HEK293T (cell line): Measurements from ENCODE around the gene SHANK3.

Experiments used
- CTCF ChIA-PET: fragments of 350-600 bp; formaldehyde crosslinking; extraction: SDS; loops from one replicate; lab custom pipeline; 2021; ENCODE audit warnings: antibody characterized with exemption, inconsistent platforms; lab: Yijun Ruan, JAX
- POLR2A ChIA-PET: fragments of 350-600 bp; formaldehyde crosslinking; extraction: SDS; loops from one replicate; lab custom pipeline; 2020; ENCODE audit warnings: antibody characterized with exemption, inconsistent platforms; lab: Yijun Ruan, JAX
- DNase-seq: peaks from one replicate; pipeline ENCODE4 v3.0.0; 2012; ENCODE audit warnings: mixed read lengths; ENCODE audit errors: extremely low spot score
- ARNT ChIP-seq: fragments of 450-650 bp; IDR thresholded peaks from 2 replicates; pipeline ENCODE4 v1.6.1; 2017; ENCODE audit warnings: mild to moderate bottlenecking
- BHLHE40 ChIP-seq: fragments of 450-650 bp; IDR thresholded peaks from 2 replicates; pipeline ENCODE4 v1.6.1; 2016; ENCODE audit warnings: mild to moderate bottlenecking, moderate library complexity, borderline replicate concordance
- CTBP1 ChIP-seq: fragments of 450-650 bp; IDR thresholded peaks from 2 replicates; pipeline ENCODE4 v1.6.1; 2016; ENCODE audit warnings: borderline replicate concordance
- ELF4 ChIP-seq: fragments of 450-650 bp; IDR thresholded peaks from 2 replicates; pipeline ENCODE4 v1.6.1; 2017; ENCODE audit warnings: antibody characterized with exemption
- FOXA1 ChIP-seq: fragments of 450-650 bp; IDR thresholded peaks from 2 replicates; pipeline ENCODE4 v1.6.1; 2016; ENCODE audit warnings: mild to moderate bottlenecking
- FOXK2 ChIP-seq: fragments of 450-650 bp; IDR thresholded peaks from 2 replicates; pipeline ENCODE4 v1.6.1; 2016; ENCODE audit warnings: mild to moderate bottlenecking
- FOXM1 ChIP-seq: fragments of 450-650 bp; IDR thresholded peaks from 2 replicates; pipeline ENCODE4 v1.6.1; 2017; ENCODE audit warnings: mild to moderate bottlenecking, borderline replicate concordance
- HDGF ChIP-seq: fragments of 450-650 bp; IDR thresholded peaks from 2 replicates; pipeline ENCODE4 v1.6.1; 2017; ENCODE audit warnings: antibody characterized with exemption, borderline replicate concordance
- L3MBTL2 ChIP-seq: fragments of 450-650 bp; conservative IDR thresholded peaks from 2 replicates; pipeline ENCODE4 v1.6.1; 2016; ENCODE audit warnings: mild to moderate bottlenecking
- LEF1 ChIP-seq: fragments of 450-650 bp; IDR thresholded peaks from 2 replicates; pipeline ENCODE4 v1.6.1; 2017; ENCODE audit warnings: mild to moderate bottlenecking, borderline replicate concordance
- NFRKB ChIP-seq: fragments of 450-650 bp; IDR thresholded peaks from 2 replicates; pipeline ENCODE4 v1.6.1; 2016; ENCODE audit warnings: mild to moderate bottlenecking, moderate library complexity
- SP1 ChIP-seq: fragments of 450-650 bp; IDR thresholded peaks from 2 replicates; pipeline ENCODE4 v1.6.1; 2017
- SUZ12 ChIP-seq: fragments of 450-650 bp; IDR thresholded peaks from 2 replicates; pipeline ENCODE4 v1.6.1; 2016; ENCODE audit warnings: mild to moderate bottlenecking
- TARDBP ChIP-seq: fragments of 450-650 bp; IDR thresholded peaks from 2 replicates; pipeline ENCODE4 v1.6.1; 2016
- ZNF384 ChIP-seq: fragments of 450-650 bp; IDR thresholded peaks from 2 replicates; pipeline ENCODE4 v1.6.1; 2016
- TF ChIP-seq, protein P1 (sequence below): fragments of 450-650 bp; IDR thresholded peaks from 2 replicates; pipeline ENCODE4 v1.6.1; 2016

SHANK3 gene

DNA sequence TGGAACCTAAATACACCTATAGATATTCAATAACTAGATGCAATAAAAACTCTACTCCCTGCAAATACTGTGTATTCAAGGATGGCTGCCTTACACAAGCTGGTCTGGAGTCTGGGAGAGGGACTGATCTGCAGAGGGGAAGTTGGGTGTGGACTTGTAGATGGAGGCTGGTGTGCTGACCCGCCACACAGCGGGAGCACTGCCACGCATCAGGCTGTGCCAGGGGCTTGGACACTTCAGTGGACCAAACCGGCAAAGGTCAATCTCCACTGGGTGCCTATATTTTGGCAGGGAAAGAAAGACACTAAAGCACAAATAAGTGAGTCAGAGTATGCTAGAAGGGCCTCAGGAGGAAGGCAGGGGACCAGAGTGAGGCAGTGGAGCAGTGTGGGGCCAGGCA is 2.1 kb upstream of the SHANK3 start:
- CTCF ChIA-PET: no interaction called here
- POLR2A ChIA-PET: no interaction called here
- TF ChIP-seq LEF1 (no peak), ZNF384 (no peak), ARNT (no peak), SUZ12 (no peak)

DNA sequence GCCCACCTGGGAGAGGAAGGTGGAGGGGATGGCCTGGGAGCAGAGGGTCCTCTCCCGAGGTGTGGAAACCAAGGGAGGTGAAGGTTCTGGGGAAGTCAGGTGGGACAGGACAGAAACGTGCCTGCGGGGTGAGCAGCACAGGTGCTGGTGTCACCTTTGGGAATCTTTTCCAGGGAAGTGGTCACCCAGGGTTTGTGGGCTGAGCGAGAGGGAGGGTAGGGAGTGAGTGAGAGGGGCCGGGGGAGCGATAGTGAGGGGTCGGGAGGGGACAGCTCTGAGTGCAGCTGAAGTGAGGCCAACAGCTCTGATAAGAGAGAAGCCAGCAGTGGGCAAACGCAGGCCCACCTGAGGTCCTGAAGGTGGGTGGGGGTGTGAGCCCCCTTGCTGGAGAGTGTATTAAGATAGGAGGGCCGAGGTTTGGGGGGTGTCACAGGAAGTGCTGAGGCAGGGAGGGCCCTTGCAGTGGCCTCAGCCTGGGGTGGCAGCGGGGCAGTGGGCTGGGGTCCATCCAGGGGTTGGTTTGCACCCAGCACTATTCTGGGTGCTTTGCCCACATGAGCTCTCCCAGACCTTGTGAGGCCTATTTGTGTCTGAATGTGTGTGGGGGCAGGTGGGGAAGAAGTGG is 1.6 kb upstream of the SHANK3 start:
- ChIA-PET CTCF (no interaction called here), POLR2A (no interaction called here)
- DNase-seq: peak; percentile 4
- TF ChIP-seq SUZ12: no peak
- TF ChIP-seq LEF1: no peak
- TF ChIP-seq L3MBTL2: no peak
- no peak for TF ChIP-seq ZNF384
- no peak for TF ChIP-seq FOXK2
- TF ChIP-seq FOXM1: no peak
- TF ChIP-seq BHLHE40: no peak
- TF ChIP-seq ELF4: no peak
- no peak for TF ChIP-seq ARNT
- TF ChIP-seq HDGF: no peak
- TF ChIP-seq TARDBP: no peak
- no peak for TF ChIP-seq NFRKB
- no peak for TF ChIP-seq FOXA1
- TF ChIP-seq, protein P1, sequence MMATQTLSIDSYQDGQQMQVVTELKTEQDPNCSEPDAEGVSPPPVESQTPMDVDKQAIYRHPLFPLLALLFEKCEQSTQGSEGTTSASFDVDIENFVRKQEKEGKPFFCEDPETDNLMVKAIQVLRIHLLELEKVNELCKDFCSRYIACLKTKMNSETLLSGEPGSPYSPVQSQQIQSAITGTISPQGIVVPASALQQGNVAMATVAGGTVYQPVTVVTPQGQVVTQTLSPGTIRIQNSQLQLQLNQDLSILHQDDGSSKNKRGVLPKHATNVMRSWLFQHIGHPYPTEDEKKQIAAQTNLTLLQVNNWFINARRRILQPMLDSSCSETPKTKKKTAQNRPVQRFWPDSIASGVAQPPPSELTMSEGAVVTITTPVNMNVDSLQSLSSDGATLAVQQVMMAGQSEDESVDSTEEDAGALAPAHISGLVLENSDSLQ: no peak
- no peak for TF ChIP-seq CTBP1

More for the DNA sequence above, 2.1 kb upstream of the SHANK3 start:
- DNase-seq: peak; percentile 4

DNA sequence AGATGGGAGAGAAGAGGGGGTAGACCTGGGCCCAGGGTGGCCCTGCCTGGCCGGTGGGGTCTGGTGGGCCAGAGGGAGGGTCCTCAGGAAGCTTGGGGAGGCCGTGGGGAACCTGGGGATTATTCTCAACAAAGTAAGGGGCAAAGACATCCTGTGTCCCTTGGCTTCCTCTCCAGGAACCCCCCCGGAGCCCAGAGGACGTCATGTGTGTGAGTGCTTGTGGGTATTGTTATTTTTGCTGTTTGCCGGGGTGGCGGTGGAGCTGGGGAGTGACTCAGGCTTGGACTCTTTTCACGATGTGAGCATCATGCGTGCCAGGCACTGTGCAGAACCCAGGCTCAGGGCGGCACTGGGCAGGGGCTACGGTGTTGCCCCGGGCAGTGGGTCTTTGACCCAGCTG is 982 bp upstream of the SHANK3 start:
- TF ChIP-seq TARDBP: no peak
- no peak for TF ChIP-seq LEF1
- no peak for TF ChIP-seq HDGF
- TF ChIP-seq FOXK2: no peak
- TF ChIP-seq BHLHE40: no peak
- TF ChIP-seq, protein P1: no peak
- TF ChIP-seq ELF4: no peak
- TF ChIP-seq CTBP1: no peak
- no peak for TF ChIP-seq ARNT
- TF ChIP-seq NFRKB: no peak
- no peak for TF ChIP-seq L3MBTL2
- DNase-seq: peak; percentile 6
- ChIA-PET POLR2A (no interaction called here), CTCF (no interaction called here)

DNA sequence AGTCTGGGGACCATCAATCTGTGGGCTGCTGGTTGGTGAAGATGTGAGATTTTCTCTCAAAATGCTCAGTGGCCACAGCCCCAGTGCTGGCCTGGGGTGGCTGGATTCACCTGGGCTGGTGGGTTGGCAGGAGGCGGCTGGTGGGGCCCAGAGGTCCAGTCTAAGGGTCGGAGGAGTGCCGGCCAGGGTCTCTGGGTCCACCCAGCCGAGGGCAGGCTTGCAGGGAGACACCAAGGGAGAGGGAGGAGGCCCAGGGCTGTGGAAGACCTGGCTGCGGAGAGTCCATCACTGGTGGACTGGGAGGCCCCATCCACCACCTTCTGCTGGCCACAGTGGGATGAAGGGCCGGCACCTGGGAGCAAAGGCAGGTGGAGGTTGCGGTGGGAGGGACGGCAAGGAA is 582 bp upstream of the SHANK3 start:
- POLR2A ChIA-PET: no interaction called here
- no peak for DNase-seq
- TF ChIP-seq L3MBTL2 (no peak), SUZ12 (no peak), CTBP1 (no peak), FOXA1 (no peak)
- TF ChIP-seq, protein P1: no peak
- CTCF ChIA-PET: no interaction called here

DNA sequence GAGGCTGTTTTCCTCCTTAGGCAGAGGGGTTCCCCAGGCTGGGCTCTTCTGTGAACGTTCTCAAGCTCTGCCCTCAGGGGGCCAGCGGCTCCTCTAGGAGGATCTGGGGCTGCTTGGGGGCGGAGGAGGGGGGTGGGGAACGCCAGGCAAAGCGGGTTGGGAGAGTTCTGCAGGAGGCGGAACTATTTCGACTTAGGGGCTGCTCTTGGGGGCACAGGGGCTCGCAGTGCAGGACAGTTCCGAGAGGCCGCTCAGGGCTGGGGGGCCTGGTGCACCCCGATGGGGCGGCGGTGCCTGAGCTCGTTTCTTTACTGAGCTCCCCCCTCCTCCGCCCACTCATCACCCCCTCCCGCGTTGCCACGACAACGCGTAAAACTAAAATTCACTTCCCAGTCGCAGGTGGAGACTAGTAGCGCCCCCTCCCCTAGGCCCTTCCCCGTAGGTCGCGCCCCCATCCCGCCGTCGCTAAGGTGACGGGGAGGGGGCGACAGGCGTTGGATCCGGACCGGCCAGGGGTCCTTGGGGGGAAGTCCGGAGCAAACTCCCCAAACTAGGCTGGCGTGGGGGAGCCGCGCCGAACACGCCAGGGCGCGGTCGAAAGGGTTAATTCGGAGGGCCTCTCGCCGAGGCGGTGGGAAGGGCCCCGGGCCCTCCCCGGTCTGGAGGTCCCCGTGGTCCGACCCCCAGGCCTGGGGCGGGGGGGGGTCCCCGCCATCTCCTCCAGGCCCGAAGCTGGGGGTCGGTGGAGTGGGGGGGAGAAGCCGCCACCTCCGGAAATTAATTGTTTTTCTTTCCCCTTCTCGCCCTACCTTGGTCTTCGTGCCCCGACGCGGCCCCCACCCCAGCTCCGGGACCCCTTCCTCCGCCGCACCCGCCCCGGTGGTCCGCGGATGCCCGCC is 857 bp downstream of the SHANK3 start:
- ChIA-PET POLR2A (no interaction called here), CTCF (no interaction called here)
- TF ChIP-seq ELF4: no peak
- TF ChIP-seq CTBP1: no peak
- TF ChIP-seq FOXM1: no peak
- TF ChIP-seq ZNF384: no peak
- TF ChIP-seq SP1: no peak
- TF ChIP-seq HDGF: no peak
- TF ChIP-seq, protein P1: no peak
- DNase-seq: peak; percentile 5

DNA sequence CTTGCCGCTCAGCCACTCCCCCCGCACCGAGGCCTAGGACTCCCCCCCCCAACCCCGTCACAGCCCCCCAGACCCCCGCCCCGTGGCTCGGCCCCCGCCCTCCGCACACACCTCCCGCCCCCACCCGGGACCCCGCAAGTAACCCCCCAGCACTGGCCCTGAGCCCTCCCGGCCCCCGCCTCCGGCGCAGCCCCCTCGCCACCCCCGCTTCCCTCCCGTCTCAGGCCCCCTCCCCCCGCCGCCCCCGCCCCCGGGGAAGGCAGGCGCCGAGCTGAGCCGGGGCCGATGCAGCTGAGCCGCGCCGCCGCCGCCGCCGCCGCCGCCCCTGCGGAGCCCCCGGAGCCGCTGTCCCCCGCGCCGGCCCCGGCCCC is 1.5 kb downstream of the SHANK3 start:
- ChIA-PET CTCF (no interaction called here), POLR2A (no interaction called here)
- DNase-seq: peak; percentile 58

More for the DNA sequence above, 1.5 kb downstream of the SHANK3 start:
- TF ChIP-seq FOXM1 (no peak), L3MBTL2 (no peak), CTBP1 (no peak), HDGF (no peak), ARNT (no peak), ELF4 (no peak), BHLHE40 (no peak), LEF1 (no peak), SP1 (no peak), NFRKB (no peak), FOXK2 (no peak), ZNF384 (no peak), TARDBP (no peak), SUZ12 (no peak)
- TF ChIP-seq, protein P1: no peak
